GM23338 (cell line): ENCODE results near the gene RPL7L1. TPM values are rescaled to one million over a fixed set of nuclear protein-coding genes. Genes with fewer than 3 reads are reported as not detected.
"Not testable (repeated sequence)": the region's sequence is repeated elsewhere in the genome, so short reads cannot be mapped to it uniquely, and the experiment has no call there.

Experiments
- ATAC-seq: fragments of 200-7000 bp; cut with Tn5 transposase; 3 replicates; pipeline ENCODE4 v1.9.1; 2020
- DNase-seq: peaks from one replicate; pipeline ENCODE4 v3.0.0-alpha.2; 2015; ENCODE audit warnings: low spot score
- H2AFZ ChIP-seq: fragments of 200-600 bp; sonication (generic); 2 replicates; pipeline ENCODE4 v1.8.0; 2016; ENCODE audit warnings: antibody characterized with exemption, mild to moderate bottlenecking, moderate library complexity
- H3F3A ChIP-seq: fragments of 200-600 bp; sonication (generic); replicated peaks from 2 replicates; pipeline ENCODE4 v1.8.0; 2017; ENCODE audit warnings: antibody characterized with exemption, mixed run types, low read depth
- H3K27ac ChIP-seq: fragments of 200-600 bp; sonication (generic); 2 replicates; pipeline ENCODE4 v1.6.1; 2016; ENCODE audit warnings: low read depth
- H3K27me3 ChIP-seq: fragments of 200-600 bp; sonication (generic); 2 replicates; pipeline ENCODE4 v1.8.0; 2016; ENCODE audit warnings: mild to moderate bottlenecking, mixed run types, moderate library complexity; ENCODE audit not compliant: insufficient read depth
- H3K36me3 ChIP-seq: fragments of 200-600 bp; sonication (generic); 2 replicates; pipeline ENCODE4 v1.8.0; 2016; ENCODE audit warnings: mild to moderate bottlenecking; ENCODE audit not compliant: insufficient read depth
- H3K4me1 ChIP-seq: fragments of 200-600 bp; sonication (generic); 2 replicates; pipeline ENCODE4 v1.8.0; 2016; ENCODE audit warnings: mild to moderate bottlenecking, moderate library complexity; ENCODE audit not compliant: insufficient read depth
- H3K4me2 ChIP-seq: fragments of 200-600 bp; sonication (generic); 2 replicates; pipeline ENCODE4 v1.7.1; 2017; ENCODE audit warnings: mixed run types
- H3K4me3 ChIP-seq: fragments of 200-600 bp; sonication (generic); 2 replicates; pipeline ENCODE4 v1.6.1; 2016; ENCODE audit warnings: mixed run types
- H3K79me2 ChIP-seq: fragments of 200-600 bp; sonication (generic); replicated peaks from 2 replicates; pipeline ENCODE4 v1.8.0; 2017; ENCODE audit warnings: mild to moderate bottlenecking; ENCODE audit not compliant: insufficient read depth
- H3K9me2 ChIP-seq: fragments of 200-600 bp; sonication (generic); 2 replicates; pipeline ENCODE4 v1.8.0; 2017; ENCODE audit not compliant: insufficient read depth
- H4K20me1 ChIP-seq: fragments of 200-600 bp; sonication (generic); replicated peaks from 2 replicates; pipeline ENCODE4 v1.8.0; 2017; ENCODE audit warnings: mild to moderate bottlenecking; ENCODE audit not compliant: insufficient read depth
- H3K27ac Mint-ChIP-seq: 2 replicates; pipeline ENCODE4 v1.8.0; 2020; ENCODE audit warnings: inconsistent platforms, mild to moderate bottlenecking, moderate library complexity, mixed read lengths
- H3K27me3 Mint-ChIP-seq: 3 replicates; pipeline ENCODE4 v1.8.0; 2022; ENCODE audit warnings: low read depth, mild to moderate bottlenecking, moderate library complexity, mixed read lengths, inconsistent platforms; ENCODE audit not compliant: insufficient read depth, poor library complexity
- H3K36me3 Mint-ChIP-seq: 3 replicates; pipeline ENCODE4 v1.8.0; 2021; ENCODE audit warnings: low read depth, mild to moderate bottlenecking, inconsistent platforms, moderate library complexity, mixed read lengths
- H3K4me1 Mint-ChIP-seq: 3 replicates; pipeline ENCODE4 v1.8.0; 2020; ENCODE audit warnings: mild to moderate bottlenecking, inconsistent platforms, mixed read lengths
- H3K4me3 Mint-ChIP-seq: 3 replicates; pipeline ENCODE4 v1.8.0; 2021; ENCODE audit warnings: moderate library complexity, mild to moderate bottlenecking, inconsistent platforms, mixed read lengths
- H3K9me3 Mint-ChIP-seq: 3 replicates; pipeline ENCODE4 v1.8.0; 2020; ENCODE audit warnings: moderate library complexity, mild to moderate bottlenecking, inconsistent platforms, mixed read lengths
- CTCF ChIP-seq, 2 experiments: fragments of 200-600 bp in 1 of 2; sonication (generic) in 1 of 2; conservative IDR thresholded peaks; 2 replicates each; pipeline versions ENCODE4 v1.5.1 to v1.6.1; 2016 to 2017; ENCODE audit warnings: antibody characterized with exemption in 2 of 2, low read depth in 2 of 2, mild to moderate bottlenecking in 2 of 2, moderate library complexity in 1 of 2
- JUNB ChIP-seq: IDR thresholded peaks from one replicate; pipeline ENCODE4 v1.6.1; 2016; ENCODE audit warnings: antibody characterized with exemption; ENCODE audit not compliant: unreplicated experiment
- NANOG ChIP-seq: IDR thresholded peaks from 2 replicates; pipeline ENCODE4 v1.6.1; 2016; ENCODE audit warnings: antibody characterized with exemption, borderline replicate concordance
- ZNF462 ChIP-seq: fragments of 250-450 bp; sonication (Bioruptor Pico); IDR thresholded peaks from 2 replicates; pipeline ENCODE4 v1.5.0; 2020; ENCODE audit warnings: mild to moderate bottlenecking, moderate library complexity
- polyA plus RNA-seq: library from polyadenylated mRNA; unstranded; fragments of >200 nt; fragmentation: Nextera tagmentation; extraction: Ambion mirVana; gene quantifications from 2 replicates; pipeline ENCODE4 v1.2.1, GENCODE V29; 2016
- total RNA-seq: library from RNA; depleted of rRNA; stranded (reverse); fragments of >200 nt; shearing (Covaris generic); gene quantifications from 2 replicates; pipeline ENCODE4 v1.2.3, GENCODE V29; 2014

Gene RPL7L1
- total and polyA plus RNA-seq, 2 experiments from 2014 or later, result 86.9 to 124 TPM

- H3K36me3 ChIP-seq, result no peaks in the 10 kb centered on the region
- H3F3A ChIP-seq, result 0 out of 2 replicates have a peak, but pooled peaks cover 3% of the 10 kb centered on the region
- H3K27me3 ChIP-seq, result no peaks in the 10 kb centered on the region
- TF ChIP-seq ZNF462 (CRISPR knock-in tag) (no peak), NANOG (no peak), JUNB (no peak), CTCF (conservative IDR thresholded peaks at IDR 0.05; ENCODE audit: low read depth in 2 of 2) (peak; percentile 89 to 99)
- ATAC-seq, result peak; percentile 97
- H3K27ac Mint-ChIP-seq, result 0 out of 2 replicates have a peak overlapping the region, but pooled peaks have one; percentile 12
- H3K36me3 Mint-ChIP-seq, result no peaks in the 10 kb centered on the region
- peaks cover 8% of the 10 kb centered on the region for H3K27me3 Mint-ChIP-seq
- H3K4me1 ChIP-seq, result peaks cover 20% of the 10 kb centered on the region
- no peaks in the 10 kb centered on the region for H3K9me2 ChIP-seq
- H3K4me3 ChIP-seq, result no peak overlapping the region
- peaks cover 33% of the 10 kb centered on the region for H3K4me1 Mint-ChIP-seq
- DNase-seq, result peak; percentile 94
- no peak overlapping the region for H2AFZ ChIP-seq
- H3K27ac ChIP-seq, result no peak overlapping the region
- H4K20me1 ChIP-seq, result no peaks in the 10 kb centered on the region
- H3K79me2 ChIP-seq, result no peaks in the 10 kb centered on the region
- peak overlapping the region; percentile 40; the same call in 1 of the 3 replicates for H3K4me3 Mint-ChIP-seq
- H3K9me3 Mint-ChIP-seq, result no peaks in the 10 kb centered on the region
- no peak overlapping the region for H3K4me2 ChIP-seq
These were observed 22.1 kb downstream of the RPL7L1 start for GRCh38 chr6:42901538-42901957.

GRCh38 chr6:42902429-42903263 is 23.2 kb downstream of the RPL7L1 start:
- not testable (repeated sequence) for DNase-seq, H3K4me2 ChIP-seq, H3K9me2 ChIP-seq, ATAC-seq, H3K36me3 Mint-ChIP-seq, H4K20me1 ChIP-seq, H3K9me3 Mint-ChIP-seq, H3K27ac ChIP-seq, H3K36me3 ChIP-seq, H3K4me3 Mint-ChIP-seq, H3F3A ChIP-seq, H3K27ac Mint-ChIP-seq, H3K4me3 ChIP-seq, H2AFZ ChIP-seq, H3K27me3 Mint-ChIP-seq, H3K79me2 ChIP-seq, H3K27me3 ChIP-seq
- H3K4me1 ChIP-seq, result peaks cover 20% of the 10 kb centered on the region
- peaks cover 33% of the 10 kb centered on the region for H3K4me1 Mint-ChIP-seq
